AG09319 (cell line): ENCODE data around the gene PRMT1.
A peak's percentile ranks its signal among the peaks of the same experiment; 100 is the strongest.

ENCODE experiments used
- DNase-seq: peaks from one replicate; pipeline ENCODE4 v3.0.0-alpha.2; 2010; ENCODE audit warnings: low read depth; ENCODE audit errors: extremely low read depth
- CTCF ChIP-seq: IDR thresholded peaks from 2 replicates; pipeline ENCODE4 v1.5.1; 2011; ENCODE audit warnings: low read depth, mild to moderate bottlenecking, inconsistent platforms, low read length, moderate library complexity

The PRMT1 gene

GRCh38 chr19:49676784-49677230, 264 bp upstream of the PRMT1 start:
- TF ChIP-seq CTCF: no peak
- peak; percentile 100 for DNase-seq

GRCh38 chr19:49677901-49678674, 1.0 kb downstream of the PRMT1 start:
- no peak for DNase-seq
- TF ChIP-seq CTCF: peak; percentile 59

- DNase-seq: no peak
- no peak for TF ChIP-seq CTCF
Measured at GRCh38 chr19:49678985-49679770, 2.1 kb downstream of the PRMT1 start.

DNA sequence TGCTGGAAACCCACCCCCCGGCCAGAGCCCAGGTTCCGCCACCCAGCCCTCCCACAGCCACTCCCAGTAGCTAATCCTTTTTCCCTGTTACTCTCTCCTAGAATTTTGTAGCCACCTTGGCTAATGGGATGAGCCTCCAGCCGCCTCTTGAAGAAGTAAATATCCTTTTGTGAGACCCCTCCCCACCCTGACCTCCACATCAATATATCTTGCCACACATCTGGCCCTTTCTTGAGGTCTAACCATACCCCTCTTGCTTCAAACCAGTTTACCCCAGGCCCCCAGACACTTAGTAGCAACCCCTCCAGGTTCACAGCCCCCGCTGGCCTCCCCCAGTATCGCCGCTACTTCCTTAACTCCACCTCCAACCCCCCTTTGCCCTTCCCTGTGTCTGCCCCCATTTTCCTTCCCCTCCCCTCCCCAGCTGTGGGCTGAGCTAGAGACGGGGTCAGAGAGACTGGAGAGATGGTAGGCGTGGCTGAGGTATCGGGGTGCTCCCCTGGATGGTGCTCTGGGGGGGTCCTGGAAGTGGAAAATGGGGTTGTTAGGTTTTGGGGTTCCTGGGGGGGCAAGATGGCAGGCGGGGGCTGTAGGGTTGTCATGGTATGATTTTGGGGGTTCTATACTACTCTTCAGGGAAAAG, 2.8 kb downstream of the PRMT1 start:
- DNase-seq: no peak
- no peak for TF ChIP-seq CTCF

DNA sequence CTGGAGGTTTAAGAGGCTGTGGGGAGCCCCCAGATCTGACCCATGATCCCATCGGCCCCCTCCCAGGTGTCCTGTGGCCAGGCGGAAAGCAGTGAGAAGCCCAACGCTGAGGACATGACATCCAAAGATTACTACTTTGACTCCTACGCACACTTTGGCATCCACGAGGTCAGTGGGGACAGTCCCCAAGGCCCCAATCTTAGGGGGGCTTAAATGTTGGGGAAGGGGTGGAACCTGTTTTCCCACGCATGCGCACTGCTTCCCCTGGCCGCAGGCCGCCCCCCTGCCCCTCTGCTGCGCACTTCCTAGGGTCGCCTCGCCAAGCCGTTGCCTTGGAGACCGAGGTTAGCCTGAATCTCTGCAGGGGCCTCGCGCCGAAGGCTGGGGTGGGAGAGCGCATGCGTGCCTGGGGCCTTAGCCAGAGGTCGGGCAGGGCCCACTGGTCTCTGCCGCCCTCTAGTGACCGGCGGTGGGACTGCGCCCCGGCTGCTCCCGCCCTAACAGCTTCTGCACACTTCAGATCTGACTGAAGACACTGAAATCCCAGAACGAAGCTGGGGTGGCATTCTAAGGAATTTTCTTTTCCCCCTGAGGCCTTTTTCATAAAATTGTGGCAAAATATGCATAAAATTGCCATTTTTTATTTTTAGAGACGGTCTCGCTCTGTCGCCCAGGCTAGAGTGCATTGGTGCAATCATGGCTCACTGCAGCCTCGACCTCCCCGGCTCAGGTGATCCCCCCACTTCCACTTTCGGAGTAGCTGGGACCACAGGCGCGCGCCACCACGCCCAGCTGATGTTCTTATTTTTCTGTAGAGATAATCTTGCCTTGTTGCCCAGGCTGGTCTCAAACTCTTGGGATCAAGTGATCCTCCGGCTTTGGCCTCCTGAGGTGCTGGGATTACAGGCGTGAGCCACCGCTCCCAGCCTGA, 3.6 kb downstream of the PRMT1 start:
- DNase-seq: peak; percentile 53

GRCh38 chr19:49681830-49682229, 4.8 kb downstream of the PRMT1 start:
- no peak for DNase-seq

More for the DNA sequence above, 3.6 kb downstream of the PRMT1 start:
- peak; percentile 100 for TF ChIP-seq CTCF

More at GRCh38 chr19:49681830-49682229, 4.8 kb downstream of the PRMT1 start:
- TF ChIP-seq CTCF: no peak
